HepG2 (cell line): Measurements from ENCODE around the gene VAMP5. TPM values are rescaled to one million over a fixed set of nuclear protein-coding genes. Genes with fewer than 3 reads are reported as not detected.
A peak's percentile ranks its signal among the peaks of the same experiment; 100 is the strongest.

Experiments used
- BCL6 ChIP-seq: IDR thresholded peaks from 2 replicates; pipeline ENCODE4 v1.6.1; 2016; ENCODE audit warnings: missing genetic modification reagents, missing compliant biosample characterization
- BHLHE40 ChIP-seq: IDR thresholded peaks from 2 replicates; pipeline ENCODE4 v1.6.1; 2011; ENCODE audit warnings: low read length, improper control_type of control experiment
- EED ChIP-seq: sonication (generic); formaldehyde crosslinking; IDR thresholded peaks from 2 replicates; pipeline ENCODE4 v1.5.0; 2020; ENCODE audit warnings: mild to moderate bottlenecking, missing genetic modification reagents
- GATAD2A ChIP-seq: IDR thresholded peaks from 2 replicates; pipeline ENCODE4 v1.6.1; 2016
- HINFP ChIP-seq: sonication (generic); formaldehyde crosslinking; IDR thresholded peaks from 2 replicates; pipeline ENCODE4 v1.4.0; 2020; ENCODE audit warnings: low read depth, mild to moderate bottlenecking, missing genetic modification reagents
- HIVEP1 ChIP-seq: sonication (generic); formaldehyde crosslinking; IDR thresholded peaks from 2 replicates; pipeline ENCODE4 v1.4.0; 2020; ENCODE audit warnings: mild to moderate bottlenecking, missing genetic modification reagents
- HOXA7 ChIP-seq: sonication (generic); formaldehyde crosslinking; IDR thresholded peaks from 2 replicates; pipeline ENCODE4 v1.8.1; 2022; ENCODE audit warnings: mild to moderate bottlenecking, missing genetic modification reagents, moderate library complexity
- ISL2 ChIP-seq: sonication (generic); formaldehyde crosslinking; IDR thresholded peaks from 2 replicates; pipeline ENCODE4 v1.5.0; 2020; ENCODE audit warnings: missing genetic modification reagents
- MYC ChIP-seq: sonication (generic); formaldehyde crosslinking; IDR thresholded peaks from 2 replicates; pipeline ENCODE4 v1.9.0; 2021; ENCODE audit warnings: missing genetic modification reagents, borderline replicate concordance
- NR2F2 ChIP-seq: IDR thresholded peaks from 2 replicates; pipeline ENCODE4 v1.6.1; 2012; ENCODE audit warnings: low read depth, inconsistent platforms, borderline replicate concordance
- PHF8 ChIP-seq: sonication (generic); formaldehyde crosslinking; IDR thresholded peaks from 2 replicates; pipeline ENCODE4 v1.5.0; 2020; ENCODE audit warnings: missing genetic modification reagents
- RFXANK ChIP-seq: IDR thresholded peaks from 2 replicates; pipeline ENCODE4 v1.6.1; 2016
- SAP130 ChIP-seq: IDR thresholded peaks from 2 replicates; pipeline ENCODE4 v1.6.1; 2016; ENCODE audit warnings: low read depth
- SKIL ChIP-seq: sonication (generic); formaldehyde crosslinking; IDR thresholded peaks from 2 replicates; pipeline ENCODE4 v1.8.0; 2022; ENCODE audit warnings: missing genetic modification reagents, mild to moderate bottlenecking, moderate library complexity, borderline replicate concordance
- SMAD1 ChIP-seq: sonication (generic); formaldehyde crosslinking; IDR thresholded peaks from 2 replicates; pipeline ENCODE4 v1.4.0; 2020; ENCODE audit warnings: missing genetic modification reagents, low read depth, mild to moderate bottlenecking, borderline replicate concordance
- SRSF9 ChIP-seq: fragments of 200-400 bp; formaldehyde crosslinking; IDR thresholded peaks from 2 replicates; pipeline ENCODE4 v1.6.1; 2018; ENCODE audit warnings: borderline replicate concordance, mild to moderate bottlenecking, low read depth, low read length; ENCODE audit not compliant: insufficient read depth, poor library complexity, severe bottlenecking
- ZBTB42 ChIP-seq: sonication (generic); formaldehyde crosslinking; IDR thresholded peaks from 2 replicates; pipeline ENCODE4 v1.5.0; 2020; ENCODE audit warnings: mild to moderate bottlenecking, missing genetic modification reagents
- ZFP36L2 ChIP-seq: sonication (generic); formaldehyde crosslinking; IDR thresholded peaks from 2 replicates; pipeline ENCODE4 v1.4.0; 2020; ENCODE audit warnings: missing genetic modification reagents
- ZNF350 ChIP-seq: sonication (generic); formaldehyde crosslinking; IDR thresholded peaks from 2 replicates; pipeline ENCODE4 v1.4.0; 2020; ENCODE audit warnings: mild to moderate bottlenecking, low read depth, missing genetic modification reagents, borderline replicate concordance
- ZNF441 ChIP-seq: sonication (generic); formaldehyde crosslinking; IDR thresholded peaks from 2 replicates; pipeline ENCODE4 v1.7.0; 2021; ENCODE audit warnings: missing genetic modification reagents, borderline replicate concordance
- ZNF468 ChIP-seq: sonication (generic); formaldehyde crosslinking; IDR thresholded peaks from 2 replicates; pipeline ENCODE4 v1.8.0; 2022; ENCODE audit warnings: mild to moderate bottlenecking, moderate library complexity, missing genetic modification reagents
- ZNF496 ChIP-seq: sonication (generic); formaldehyde crosslinking; IDR thresholded peaks from 2 replicates; pipeline ENCODE4 v1.8.1; 2023; ENCODE audit warnings: mild to moderate bottlenecking, moderate library complexity, missing genetic modification reagents; ENCODE audit not compliant: insufficient replicate concordance
- ZNF792 ChIP-seq: IDR thresholded peaks from 2 replicates; pipeline ENCODE4 v1.6.1; 2016
- ZSCAN9 ChIP-seq: IDR thresholded peaks from 2 replicates; pipeline ENCODE4 v1.6.1; 2016; ENCODE audit warnings: borderline replicate concordance
- polyA plus RNA-seq, 8 experiments: library from polyadenylated mRNA; depleted of rRNA in 3 of 8; stranded (reverse) in 7 of 8; unstranded in 1 of 8; fragments of >200 nt; fragmentation: Illumina TruSeq in 4 of 8; extraction: Trizol in 4 of 8; gene quantifications; 2 replicates each; pipeline versions ENCODE4 v1.2.1 to v1.2.3, GENCODE V29; 2011 to 2016; ENCODE audit warnings: low read depth in 4 of 8, missing spikeins in 1 of 8, mixed read lengths in 1 of 8; ENCODE audit not compliant: insufficient read depth in 1 of 8
- total RNA-seq, 5 experiments: library from RNA; depleted of rRNA; stranded (reverse); fragments of >200 nt; fragmentation: Illumina TruSeq; extraction: Trizol; gene quantifications; 2 replicates each; pipeline ENCODE4 v1.2.3, GENCODE V29; 2016; ENCODE audit warnings: low read depth in 1 of 5

VAMP5 gene
- total and polyA plus RNA-seq, 2 of the 13 experiments (the other 11 are each of a cell fraction or from before 2014, with no cell fraction given), result 7.2 to 56.7 TPM

- TF ChIP-seq BHLHE40, result no peak; the same call in 1 of the 2 replicates
- TF ChIP-seq BCL6, result peak; percentile 39
- TF ChIP-seq ISL2, result 0 out of 2 replicates have a peak, but pooled peaks have one; percentile 46
- peak; percentile 56; the same call in 1 of the 2 replicates for TF ChIP-seq ZBTB42
- TF ChIP-seq ZFP36L2 (CRISPR knock-in tag), result no peak
- no peak; the same call in 1 of the 2 replicates for TF ChIP-seq PHF8 (CRISPR knock-in tag)
- TF ChIP-seq HOXA7, result peak; percentile 18; the same call in 1 of the 2 replicates
- no peak for TF ChIP-seq ZSCAN9
- no peak for TF ChIP-seq ZNF496 (CRISPR knock-in tag)
- no peak for TF ChIP-seq RFXANK (CRISPR knock-in tag)
- TF ChIP-seq SRSF9, result no peak
- TF ChIP-seq ZNF441 (CRISPR knock-in tag), result no peak
- TF ChIP-seq GATAD2A, result no peak
- TF ChIP-seq SMAD1 (CRISPR knock-in tag), result peak; percentile 25; the same call in 1 of the 2 replicates
- no peak; the same call in 1 of the 2 replicates for TF ChIP-seq ZNF350
- no peak; the same call in 1 of the 2 replicates for TF ChIP-seq SKIL (CRISPR knock-in tag)
- no peak for TF ChIP-seq ZNF468 (CRISPR knock-in tag)
- TF ChIP-seq HINFP (CRISPR knock-in tag), result peak; percentile 62
- TF ChIP-seq ZNF792 (CRISPR knock-in tag), result no peak; the same call in none of the 2 replicates
- peak; percentile 80; the same call in 1 of the 2 replicates for TF ChIP-seq HIVEP1 (CRISPR knock-in tag)
- no peak for TF ChIP-seq NR2F2
- peak; percentile 79 for TF ChIP-seq SAP130
- peak; percentile 56; the same call in 1 of the 2 replicates for TF ChIP-seq EED (CRISPR knock-in tag)
- peak; percentile 99 for TF ChIP-seq MYC (CRISPR knock-in tag)
Observed at GRCh38 chr2:85539361-85540132, 44.7 kb upstream of the VAMP5 start (continued).
